Osteocyte (in vitro differentiated cells): Measurements from ENCODE around the gene SYNJ2. TPM values are rescaled to one million over a fixed set of nuclear protein-coding genes. Genes with fewer than 3 reads are reported as not detected.

ENCODE experiments used
- DNase-seq: peaks from one replicate; pipeline ENCODE4 v3.0.0; 2021; ENCODE audit warnings: mixed read lengths; ENCODE audit not compliant: unreplicated experiment; ENCODE audit errors: extremely low spot score
- H3K27ac Mint-ChIP-seq: one replicate; pipeline ENCODE4 v1.8.0; 2021; ENCODE audit warnings: mild to moderate bottlenecking, mixed read lengths; ENCODE audit not compliant: unreplicated experiment
- H3K27me3 Mint-ChIP-seq: one replicate; pipeline ENCODE4 v1.8.0; 2021; ENCODE audit warnings: mixed read lengths; ENCODE audit not compliant: unreplicated experiment
- H3K36me3 Mint-ChIP-seq: one replicate; pipeline ENCODE4 v1.8.0; 2021; ENCODE audit warnings: mixed read lengths; ENCODE audit not compliant: unreplicated experiment
- H3K4me1 Mint-ChIP-seq: one replicate; pipeline ENCODE4 v1.8.0; 2021; ENCODE audit warnings: mixed read lengths; ENCODE audit not compliant: unreplicated experiment
- H3K4me3 Mint-ChIP-seq: one replicate; pipeline ENCODE4 v1.8.0; 2021; ENCODE audit warnings: mild to moderate bottlenecking, moderate library complexity, mixed read lengths; ENCODE audit not compliant: unreplicated experiment
- H3K9me3 Mint-ChIP-seq: one replicate; pipeline ENCODE4 v1.8.0; 2021; ENCODE audit warnings: mixed read lengths; ENCODE audit not compliant: unreplicated experiment
- total RNA-seq: library from RNA; stranded (reverse); gene quantifications from 2 replicates; pipeline ENCODE4 v1.2.1, GENCODE V29; 2021
- TF ChIP-seq, protein P1 (sequence below): fragments of 200-600 bp; sonication (generic); IDR thresholded peaks from 2 replicates; pipeline ENCODE4 v1.5.0; 2021; ENCODE audit warnings: antibody characterized with exemption, mild to moderate bottlenecking, moderate library complexity

The SYNJ2 gene
- total RNA-seq, 1 donor from 2014 or later = 94.5 TPM

DNA sequence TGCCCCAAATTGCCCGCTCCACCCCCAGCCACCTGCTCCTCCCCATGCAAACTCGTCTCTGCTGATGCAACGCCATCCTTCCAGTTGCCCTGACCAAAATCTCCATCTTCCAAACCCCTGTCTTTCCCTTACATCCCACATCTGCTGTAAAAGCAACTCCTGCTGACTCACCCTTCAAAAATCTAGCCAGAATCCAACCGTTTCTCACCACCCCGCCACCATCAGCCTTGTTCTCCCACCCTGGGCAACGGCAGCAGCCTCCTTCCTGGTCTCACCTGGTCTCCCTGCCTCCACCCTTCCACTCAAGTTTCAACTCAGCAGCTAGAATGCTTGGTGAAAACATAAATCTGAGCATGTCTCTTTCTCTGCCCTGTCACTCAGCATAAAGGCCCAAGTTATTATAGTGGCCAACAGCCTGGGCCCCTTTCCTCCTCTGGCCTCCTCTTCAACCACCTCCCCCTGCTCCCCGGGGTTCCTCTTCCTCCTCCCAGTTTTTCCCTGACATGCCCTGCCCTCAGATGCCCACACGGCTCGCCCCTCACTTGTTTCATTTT, 7.2 kb upstream of the SYNJ2 start:
- H3K4me3 Mint-ChIP-seq = no peak overlapping the region
- H3K27ac Mint-ChIP-seq = peak overlapping the region; percentile 3
- no peaks in the 10 kb centered on the region for H3K9me3 Mint-ChIP-seq
- DNase-seq = no peak
- H3K27me3 Mint-ChIP-seq = no peaks in the 10 kb centered on the region
- TF ChIP-seq, protein P1, sequence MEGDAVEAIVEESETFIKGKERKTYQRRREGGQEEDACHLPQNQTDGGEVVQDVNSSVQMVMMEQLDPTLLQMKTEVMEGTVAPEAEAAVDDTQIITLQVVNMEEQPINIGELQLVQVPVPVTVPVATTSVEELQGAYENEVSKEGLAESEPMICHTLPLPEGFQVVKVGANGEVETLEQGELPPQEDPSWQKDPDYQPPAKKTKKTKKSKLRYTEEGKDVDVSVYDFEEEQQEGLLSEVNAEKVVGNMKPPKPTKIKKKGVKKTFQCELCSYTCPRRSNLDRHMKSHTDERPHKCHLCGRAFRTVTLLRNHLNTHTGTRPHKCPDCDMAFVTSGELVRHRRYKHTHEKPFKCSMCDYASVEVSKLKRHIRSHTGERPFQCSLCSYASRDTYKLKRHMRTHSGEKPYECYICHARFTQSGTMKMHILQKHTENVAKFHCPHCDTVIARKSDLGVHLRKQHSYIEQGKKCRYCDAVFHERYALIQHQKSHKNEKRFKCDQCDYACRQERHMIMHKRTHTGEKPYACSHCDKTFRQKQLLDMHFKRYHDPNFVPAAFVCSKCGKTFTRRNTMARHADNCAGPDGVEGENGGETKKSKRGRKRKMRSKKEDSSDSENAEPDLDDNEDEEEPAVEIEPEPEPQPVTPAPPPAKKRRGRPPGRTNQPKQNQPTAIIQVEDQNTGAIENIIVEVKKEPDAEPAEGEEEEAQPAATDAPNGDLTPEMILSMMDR = no peak
- H3K4me1 Mint-ChIP-seq = peaks cover 13% of the 10 kb centered on the region
- no peaks in the 10 kb centered on the region for H3K36me3 Mint-ChIP-seq

DNA sequence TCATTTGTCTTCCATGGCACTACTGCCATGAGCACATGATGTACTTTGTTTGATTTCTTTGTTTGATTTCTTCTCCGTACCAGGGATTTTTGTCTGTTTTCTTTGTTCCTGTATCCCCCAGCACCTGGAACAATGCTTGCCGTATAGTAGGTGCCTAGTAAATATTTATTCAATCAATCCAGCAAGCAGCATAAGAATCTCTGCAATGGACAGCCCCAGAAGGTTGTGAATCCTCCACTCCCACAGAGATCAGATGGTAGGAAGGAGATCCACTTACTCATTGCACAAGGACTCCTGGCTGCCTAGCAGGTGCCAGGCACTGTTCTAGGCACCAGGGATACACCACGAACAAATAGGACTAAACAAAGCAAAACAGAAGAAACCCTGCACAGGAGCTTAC, 6.7 kb upstream of the SYNJ2 start:
- peaks cover 13% of the 10 kb centered on the region for H3K4me1 Mint-ChIP-seq
- no peaks in the 10 kb centered on the region for H3K36me3 Mint-ChIP-seq
- H3K27me3 Mint-ChIP-seq = no peaks in the 10 kb centered on the region
- H3K9me3 Mint-ChIP-seq = no peaks in the 10 kb centered on the region
- DNase-seq = no peak
- TF ChIP-seq, protein P1 = no peak
- no peak overlapping the region for H3K4me3 Mint-ChIP-seq
- H3K27ac Mint-ChIP-seq = peak overlapping the region; percentile 13

DNA sequence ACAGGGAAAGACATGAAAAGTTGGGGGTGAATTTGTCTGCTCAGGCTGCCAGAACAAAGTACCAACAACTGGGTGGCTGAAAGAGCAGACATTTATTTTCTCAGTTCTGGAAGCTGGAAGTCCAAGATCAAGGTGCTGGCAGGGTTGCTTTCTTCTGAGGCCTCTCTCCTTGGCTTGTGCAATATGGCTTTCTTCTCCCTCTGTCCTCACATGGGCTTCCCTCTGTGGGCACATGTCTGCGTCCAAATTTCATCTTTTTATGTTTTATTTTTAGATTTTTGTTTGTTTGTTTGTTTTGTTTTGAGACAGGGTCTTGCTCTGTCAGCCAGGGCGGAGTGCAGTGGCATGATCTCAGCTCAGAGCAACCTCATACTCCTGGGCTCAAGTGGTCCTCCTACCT, 6.2 kb upstream of the SYNJ2 start:
- DNase-seq = no peak
- peaks cover 13% of the 10 kb centered on the region for H3K4me1 Mint-ChIP-seq
- H3K27me3 Mint-ChIP-seq = no peaks in the 10 kb centered on the region
- no peak overlapping the region for H3K4me3 Mint-ChIP-seq
- TF ChIP-seq, protein P1 = no peak
- H3K27ac Mint-ChIP-seq = no peak overlapping the region
- no peaks in the 10 kb centered on the region for H3K36me3 Mint-ChIP-seq
- no peaks in the 10 kb centered on the region for H3K9me3 Mint-ChIP-seq

DNA sequence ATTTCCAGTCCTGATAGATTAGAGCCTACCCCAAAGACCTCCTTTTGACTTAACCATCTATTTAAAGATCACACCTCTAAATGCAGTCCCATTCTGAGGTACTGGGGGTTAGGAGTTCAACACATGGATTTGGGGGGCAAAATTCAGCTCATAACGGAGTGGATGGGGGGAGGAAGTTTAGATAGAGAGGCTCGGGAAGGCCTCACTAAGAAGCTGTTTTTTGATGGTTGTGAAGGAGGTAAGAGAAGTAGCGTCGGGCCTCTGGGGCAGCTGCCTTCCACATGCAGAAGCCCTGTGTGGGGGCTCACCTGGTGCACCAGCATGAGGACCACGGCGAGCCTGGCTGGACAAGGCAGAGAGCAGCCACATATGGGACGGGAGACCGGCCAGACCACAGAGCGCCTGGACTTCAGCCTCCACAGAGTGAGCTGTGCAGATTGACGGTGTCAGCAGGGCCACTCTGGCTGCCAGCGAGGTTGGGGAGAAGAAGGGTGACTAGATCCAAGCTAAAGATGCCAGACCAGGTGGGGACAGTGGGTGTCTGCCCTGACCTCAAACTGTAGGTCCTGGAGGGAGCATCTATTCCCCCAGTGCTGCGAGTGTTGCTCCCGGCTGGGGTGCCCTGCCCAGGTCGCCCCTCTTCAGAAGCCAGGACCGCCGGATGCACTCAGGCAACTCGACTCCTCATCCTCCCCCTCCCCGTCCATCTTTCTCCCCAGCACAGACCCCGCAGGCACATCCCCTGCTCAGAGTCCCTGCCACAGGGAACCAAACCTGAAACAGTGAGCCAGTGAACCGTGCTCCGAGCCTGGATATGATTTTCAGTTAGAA, 5.1 kb upstream of the SYNJ2 start:
- TF ChIP-seq, protein P1 = no peak
- Mint-ChIP-seq H3K36me3 (no peaks in the 10 kb centered on the region), H3K9me3 (no peaks in the 10 kb centered on the region), H3K27ac (no peak overlapping the region), H3K4me1 (peaks cover 18% of the 10 kb centered on the region), H3K27me3 (no peaks in the 10 kb centered on the region), H3K4me3 (no peak overlapping the region)
- DNase-seq = no peak

DNA sequence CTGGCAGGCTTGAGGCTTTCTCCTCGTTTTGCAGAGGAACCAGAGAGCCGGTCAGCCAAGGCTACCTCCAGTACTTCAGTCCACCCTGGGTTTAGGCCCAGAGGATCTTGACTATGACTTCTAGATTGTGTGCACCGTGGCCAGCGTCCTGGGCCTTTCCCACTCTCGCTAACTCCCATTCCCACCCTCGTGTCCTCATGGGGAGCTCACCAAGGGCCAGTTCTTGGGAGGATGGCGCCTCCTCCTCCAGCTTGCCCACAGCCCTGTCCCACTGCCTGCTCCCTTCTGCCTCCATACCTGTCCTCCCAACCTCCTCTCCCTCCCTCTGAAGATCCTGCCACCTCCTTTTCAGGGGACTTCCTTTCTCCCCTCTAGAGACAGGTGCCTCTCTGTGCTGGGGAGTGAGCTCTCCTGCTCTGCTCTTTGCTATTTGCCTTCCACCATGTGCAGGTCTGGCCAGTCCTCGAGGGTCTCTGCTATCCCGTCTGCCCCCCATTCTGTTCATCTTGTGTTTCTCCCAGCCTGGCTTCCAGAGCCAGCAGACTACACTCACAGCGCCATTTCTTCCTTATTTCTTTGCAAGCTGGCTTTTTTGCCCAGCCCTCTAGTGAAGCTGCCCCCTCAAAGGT, 4.4 kb upstream of the SYNJ2 start:
- Mint-ChIP-seq H3K9me3 (no peaks in the 10 kb centered on the region), H3K36me3 (no peaks in the 10 kb centered on the region), H3K27me3 (no peaks in the 10 kb centered on the region), H3K27ac (no peak overlapping the region), H3K4me3 (no peak overlapping the region), H3K4me1 (peaks cover 18% of the 10 kb centered on the region)
- DNase-seq = no peak
- TF ChIP-seq, protein P1 = no peak
